HG02610 (cell line): ENCODE measurements around the gene C22orf39.

ENCODE experiments used
- ATAC-seq: cut with Tn5 transposase; IDR thresholded peaks from one replicate; pipeline ENCODE4 v1.9.1; 2021; ENCODE audit warnings: mild to moderate bottlenecking, moderate library complexity; ENCODE audit not compliant: unreplicated experiment

The C22orf39 gene

GRCh38 chr22:19477321-19478044 is 30.0 kb upstream of the C22orf39 start:
- no peak for ATAC-seq

GRCh38 chr22:19476023-19476422 is 28.5 kb upstream of the C22orf39 start:
- ATAC-seq = no peak

- ATAC-seq = no peak
These were observed 26.1 kb upstream of the C22orf39 start for GRCh38 chr22:19473578-19473977.

GRCh38 chr22:19472233-19472632 is 24.7 kb upstream of the C22orf39 start:
- no peak for ATAC-seq

GRCh38 chr22:19471572-19471971 is 24.1 kb upstream of the C22orf39 start:
- ATAC-seq = no peak

GRCh38 chr22:19470010-19470409 is 22.5 kb upstream of the C22orf39 start:
- ATAC-seq = no peak

- ATAC-seq = no peak
These were observed 21.9 kb upstream of the C22orf39 start for GRCh38 chr22:19469421-19469820.

GRCh38 chr22:19467912-19468311 is 20.4 kb upstream of the C22orf39 start:
- ATAC-seq = no peak

GRCh38 chr22:19466848-19467752 is 19.6 kb upstream of the C22orf39 start:
- no peak for ATAC-seq

GRCh38 chr22:19466126-19466716 is 18.7 kb upstream of the C22orf39 start:
- no peak for ATAC-seq

GRCh38 chr22:19464975-19465374 is 17.5 kb upstream of the C22orf39 start:
- no peak for ATAC-seq

GRCh38 chr22:19464546-19464945 is 17.0 kb upstream of the C22orf39 start:
- no peak for ATAC-seq

GRCh38 chr22:19463491-19464469 is 16.3 kb upstream of the C22orf39 start:
- no peak for ATAC-seq

- ATAC-seq = no peak
These were observed 15.5 kb upstream of the C22orf39 start for GRCh38 chr22:19463008-19463407.

GRCh38 chr22:19461506-19461905 is 14.0 kb upstream of the C22orf39 start:
- ATAC-seq = no peak

- no peak for ATAC-seq
These were observed 12.5 kb upstream of the C22orf39 start for GRCh38 chr22:19460036-19460435.

- no peak for ATAC-seq
These were observed 10.4 kb upstream of the C22orf39 start for GRCh38 chr22:19457828-19458428.

GRCh38 chr22:19456541-19456940 is 9.0 kb upstream of the C22orf39 start:
- ATAC-seq = no peak

GRCh38 chr22:19455585-19456370 is 8.3 kb upstream of the C22orf39 start:
- no peak for ATAC-seq
